ENCODE data around the gene GRAP2. TPM values are rescaled to one million over a fixed set of nuclear protein-coding genes. Genes with fewer than 3 reads are reported as not detected.

GRAP2 gene
- total and polyA plus RNA-seq, 2 of the 8 experiments (the other 6 are each of a cell fraction or from before 2014, with no cell fraction given): 0.08 TPM; not detected in 1

DNA sequence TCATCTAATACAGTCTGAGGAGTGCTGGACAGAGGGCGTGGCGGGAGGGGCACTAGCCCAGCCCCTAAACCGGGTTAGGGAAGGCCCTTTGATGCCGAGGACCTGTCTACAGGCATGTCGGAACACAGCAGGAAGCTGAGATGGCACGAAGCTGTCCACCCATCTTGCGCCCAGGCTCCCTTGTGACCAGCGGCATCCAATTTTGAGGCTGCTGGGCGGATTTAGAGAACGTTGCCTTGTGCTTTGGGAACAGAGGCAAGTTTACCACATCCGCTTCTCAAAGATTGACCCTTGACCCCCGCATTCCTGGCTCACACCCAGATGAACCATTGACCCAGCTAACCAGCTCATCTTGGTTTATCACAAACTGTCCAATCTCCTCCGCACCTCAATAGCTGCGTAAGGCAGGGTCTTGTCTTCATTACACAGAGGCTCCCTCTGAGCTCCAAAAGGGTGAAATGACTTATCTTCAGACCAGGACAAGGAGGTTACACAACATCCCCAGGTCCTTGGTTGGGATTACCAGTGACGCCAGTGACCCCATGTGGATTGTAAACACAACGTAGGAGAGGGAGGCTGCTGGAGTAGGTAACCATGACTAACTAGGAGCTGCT is 98.4 kb downstream of the GRAP2 start:
- H3K79me1 ChIP-seq (ENCODE audit: low read depth, low read length): peaks cover 6% of the 10 kb centered on the region; the same call in 1 of the 2 replicates
- H4K8ac ChIP-seq (ENCODE audit: extremely low read depth, insufficient read depth, low read length): no peak overlapping the region; the same call in 1 of the 2 replicates
- FAIRE-seq: no peak
- H2AK5ac ChIP-seq (ENCODE audit: low read depth, low read length): peak overlapping the region; percentile 30; the same call in 1 of the 2 replicates
- peak overlapping the region; percentile 76; the same call in 1 of the 2 replicates for H2BK5ac ChIP-seq (ENCODE audit: low read depth, low read length)
- H3K79me2 ChIP-seq (ENCODE audit: control insufficient read depth in 1 of 2, insufficient read depth in 2 of 2, low read length in 2 of 2): peaks cover 3 to 61% of the 10 kb centered on the region in 2 experiments
- POLR2A ChIA-PET (ENCODE audit: partially characterized antibody): interaction anchor here (1.2 to 6.5 kb wide), 2 partner anchors 10 to 19 kb away, joined by 3 to 44 read pairs; no protein-coding TSS in a partner anchor
- CTCF ChIA-PET (ENCODE audit: partially characterized antibody): interaction anchor here (1.0 to 16.1 kb wide), 6 partner anchors 10 to 465 kb away, joined by 3 to 159 read pairs (median 6); no protein-coding TSS in a partner anchor
- H3K9me3 ChIP-seq (ENCODE audit: insufficient read depth in 2 of 2, low read depth in 1 of 2, low read length in 1 of 2): no peaks in the 10 kb centered on the region
- no peak overlapping the region for H3K9ac ChIP-seq (replicated peaks in 1 of 4; ENCODE audit: extremely low read depth in 1 of 4, low read depth in 3 of 4, low read length in 3 of 4)
- H3K4me2 ChIP-seq (ENCODE audit: insufficient read depth in 1 of 2, low read depth in 2 of 2, low read length in 2 of 2): peak overlapping the region; percentile 55 to 80; a peak in 3 of 4 replicates
- no peak overlapping the region for H3K18ac ChIP-seq (ENCODE audit: extremely low read depth, low read length)
- 0 out of 2 replicates have a peak overlapping the region, but pooled peaks have one; percentile 13 for H2BK20ac ChIP-seq (ENCODE audit: low read length)
- no peak overlapping the region for H2BK120ac ChIP-seq (replicated peaks; ENCODE audit: low read depth, low read length)
- no peak overlapping the region for H4K5ac ChIP-seq (ENCODE audit: insufficient read length, low read depth, low read length)
- H3K23ac ChIP-seq (ENCODE audit: insufficient read length): no peak overlapping the region
- no peak overlapping the region for H3K27ac ChIP-seq (ENCODE audit: low read depth, low read length)
- no peak overlapping the region for H2AFZ ChIP-seq (ENCODE audit: low read length)
- no peaks in the 10 kb centered on the region for H3K36me3 ChIP-seq (ENCODE audit: control insufficient read depth in 2 of 4, insufficient read depth in 4 of 4, low read length in 3 of 4)
- H3K4me1 ChIP-seq (replicated peaks in 1 of 4; ENCODE audit: control insufficient read depth in 3 of 4, insufficient read depth in 4 of 4, low read length in 3 of 4): peaks cover 29 to 61% (median 45%) of the 10 kb centered on the region in 4 experiments
- DNase-seq (ENCODE audit: low read depth in 1 of 2, low spot score in 2 of 2): no peak
- peaks cover 0 to 12% (median 5%) of the 10 kb centered on the region in 4 experiments; a peak in 5 of 7 replicates for H3K27me3 ChIP-seq (replicated peaks in 1 of 4; ENCODE audit: control insufficient read depth in 3 of 4, extremely low read depth in 1 of 4, insufficient read depth in 3 of 4, low read length in 3 of 4)
- H3K4me3 ChIP-seq (ENCODE audit: extremely low read depth in 1 of 4, insufficient read depth in 2 of 4, low read depth in 3 of 4, low read length in 4 of 4): no peak overlapping the region
- H3K23me2 ChIP-seq (ENCODE audit: low read depth, low read length): peaks cover 8% of the 10 kb centered on the region; the same call in 1 of the 2 replicates
- peaks cover 0 to 4% of the 10 kb centered on the region in 2 experiments for H4K20me1 ChIP-seq (replicated peaks in 1 of 2; ENCODE audit: control insufficient read depth in 1 of 2, insufficient read depth in 2 of 2, low read length in 2 of 2)
- TF ChIP-seq RAD21 (IDR thresholded peaks at IDR 0.05 in 1 of 2, conservative IDR thresholded peaks at IDR 0.05 in 1 of 2; ENCODE audit: low read depth in 2 of 2, low read length in 2 of 2): peak; percentile 7 to 32; a peak in 1 of 4 replicates
- no peak for TF ChIP-seq SIN3A (conservative IDR thresholded peaks at IDR 0.05 in 1 of 2, IDR thresholded peaks at IDR 0.05 in 1 of 2; ENCODE audit: low read depth in 1 of 2, low read length in 2 of 2)
- TF ChIP-seq CEBPB (IDR thresholded peaks at IDR 0.05; ENCODE audit: low read depth, low read length): peak; percentile 47
- no peak overlapping the region for H3K56ac ChIP-seq (replicated peaks; ENCODE audit: insufficient read length, low read depth, low read length)
- peak overlapping the region; percentile 23; the same call in 1 of the 2 replicates for H2BK12ac ChIP-seq (ENCODE audit: low read depth, low read length)
- H4K91ac ChIP-seq (replicated peaks; ENCODE audit: insufficient read length, low read length): peak overlapping the region; percentile 38
- H2BK15ac ChIP-seq (ENCODE audit: low read length): no peak overlapping the region
- no peak overlapping the region for H3K4ac ChIP-seq (replicated peaks; ENCODE audit: insufficient read length, low read depth, low read length)
- no peak overlapping the region for H3K14ac ChIP-seq (ENCODE audit: insufficient read length)
- WGBS, 2 experiments (ENCODE audit: extremely low coverage in 1 of 2, insufficient coverage in 1 of 2, insufficient read length in 1 of 2, insufficient replicate concordance in 2 of 2, low coverage in 1 of 2, low lambda C conversion rate in 2 of 2, missing lambda C conversion rate in 1 of 2): 87% methylated on average over 16 of the region's 16 CpGs; no CpG with 5 or more reads in 1 of the 2 experiments

All from H1 (cell line).